ENCODE results near the gene ADARB2.
"Not testable (repeated sequence)": the region's sequence is repeated elsewhere in the genome, so short reads cannot be mapped to it uniquely, and the experiment has no call there.

The ADARB2 gene

DNA sequence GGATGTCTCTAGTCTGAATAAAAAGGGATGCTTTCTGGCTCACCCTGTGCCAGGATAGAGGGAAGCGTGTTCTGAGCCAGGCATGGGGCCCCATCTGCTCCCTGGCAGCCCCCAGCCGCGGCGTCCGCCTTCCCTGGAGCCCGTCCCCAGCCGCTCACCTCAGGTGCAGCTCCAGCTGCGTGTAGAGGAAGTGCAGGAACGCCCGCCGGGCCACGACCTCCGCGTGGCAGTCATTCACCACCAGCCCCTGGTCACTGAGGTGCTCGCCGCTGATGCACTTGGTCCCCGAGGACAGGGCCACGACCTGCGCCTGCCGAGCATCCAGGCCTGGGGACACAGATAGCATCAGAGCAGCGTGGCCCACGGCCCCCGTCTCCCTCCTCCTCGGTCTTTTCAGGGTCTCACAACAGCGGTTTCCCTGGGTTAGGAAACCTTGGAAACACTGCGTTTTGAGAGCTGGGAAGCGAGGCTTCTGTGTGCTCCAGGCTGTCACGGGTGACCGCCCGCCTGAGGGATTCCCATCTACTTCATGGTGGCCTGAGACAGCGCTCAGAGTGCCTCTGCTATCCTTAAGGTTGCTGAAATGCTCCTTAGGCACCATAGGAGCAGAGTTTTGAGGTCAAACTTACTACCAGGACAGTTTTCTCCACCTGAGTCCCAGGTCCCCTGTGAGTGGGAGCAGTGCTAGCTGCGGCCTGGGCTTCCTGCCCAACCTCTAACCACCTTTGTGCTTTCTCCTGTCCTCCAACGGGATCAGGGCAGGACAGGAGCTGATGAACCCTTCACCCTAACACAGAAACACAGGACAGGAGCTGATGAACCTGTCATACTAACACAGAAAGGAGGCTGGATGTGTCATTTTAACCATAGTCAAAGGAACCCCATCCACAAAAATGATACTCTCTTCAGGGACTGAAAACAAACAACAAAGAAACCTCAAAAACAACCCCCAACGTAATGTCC, 495.1 kb downstream of the ADARB2 start:
- Mint-ChIP-seq H3K4me1 (ENCODE audit: low read depth in 2 of 2) (peaks cover 11 to 19% of the 10 kb centered on the region in 2 donors), H3K9me3 (no peaks in the 10 kb centered on the region), H3K27me3 (peaks cover 6 to 61% of the 10 kb centered on the region in 2 donors), H3K36me3 (ENCODE audit: insufficient read depth) (peaks cover 6% of the 10 kb centered on the region), H3K4me3 (no peak overlapping the region), H3K27ac (peak overlapping the region in 1 of 2 donors; percentile 29)
- no peak for DNase-seq
- ATAC-seq (replicated peaks) = no peak

GRCh38 chr10:1241322-1241890, 495.9 kb downstream of the ADARB2 start:
- no peak overlapping the region for H3K4me3 Mint-ChIP-seq
- DNase-seq = no peak
- peaks cover 11 to 19% of the 10 kb centered on the region in 2 donors for H3K4me1 Mint-ChIP-seq (ENCODE audit: low read depth in 2 of 2)
- H3K27ac Mint-ChIP-seq = peak overlapping the region in 1 of 2 donors; percentile 98
- ATAC-seq (replicated peaks) = no peak
- H3K27me3 Mint-ChIP-seq = peaks cover 0 to 57% of the 10 kb centered on the region in 2 donors
- no peaks in the 10 kb centered on the region for H3K9me3 Mint-ChIP-seq
- H3K36me3 Mint-ChIP-seq (ENCODE audit: insufficient read depth) = peaks cover 6% of the 10 kb centered on the region

GRCh38 chr10:1240341-1240775, 497.0 kb downstream of the ADARB2 start:
- peaks cover 0 to 56% of the 10 kb centered on the region in 2 donors for H3K27me3 Mint-ChIP-seq

GRCh38 chr10:1233031-1233430, 504.3 kb downstream of the ADARB2 start:
- Mint-ChIP-seq H3K4me1 (ENCODE audit: low read depth in 2 of 2) (no peaks in the 10 kb centered on the region), H3K27me3 (no peaks in the 10 kb centered on the region), H3K27ac (no peak overlapping the region), H3K9me3 (peaks cover 0 to 6% of the 10 kb centered on the region in 2 donors), H3K4me3 (no peak overlapping the region), H3K36me3 (ENCODE audit: insufficient read depth) (peaks cover 3% of the 10 kb centered on the region)
- ATAC-seq (replicated peaks) = no peak
- DNase-seq = no peak

More at GRCh38 chr10:1240341-1240775, 497.0 kb downstream of the ADARB2 start:
- Mint-ChIP-seq H3K27ac (peak overlapping the region; percentile 93 to 98), H3K4me1 (ENCODE audit: low read depth in 2 of 2) (peaks cover 11 to 19% of the 10 kb centered on the region in 2 donors), H3K4me3 (peak overlapping the region; percentile 82 to 94), H3K36me3 (ENCODE audit: insufficient read depth) (peaks cover 6% of the 10 kb centered on the region), H3K9me3 (no peaks in the 10 kb centered on the region)
- ATAC-seq (replicated peaks) = peak; percentile 97
- DNase-seq = peak; percentile 23 to 52 (median 27)

GRCh38 chr10:1232164-1232911, 505.0 kb downstream of the ADARB2 start:
- no peak for ATAC-seq (replicated peaks)
- DNase-seq = no peak
- H3K27ac Mint-ChIP-seq = no peak overlapping the region
- H3K9me3 Mint-ChIP-seq = peaks cover 0 to 6% of the 10 kb centered on the region in 2 donors
- H3K27me3 Mint-ChIP-seq = no peaks in the 10 kb centered on the region
- H3K36me3 Mint-ChIP-seq (ENCODE audit: insufficient read depth) = peaks cover 3% of the 10 kb centered on the region
- H3K4me3 Mint-ChIP-seq = no peak overlapping the region
- H3K4me1 Mint-ChIP-seq (ENCODE audit: low read depth in 2 of 2) = no peaks in the 10 kb centered on the region

DNA sequence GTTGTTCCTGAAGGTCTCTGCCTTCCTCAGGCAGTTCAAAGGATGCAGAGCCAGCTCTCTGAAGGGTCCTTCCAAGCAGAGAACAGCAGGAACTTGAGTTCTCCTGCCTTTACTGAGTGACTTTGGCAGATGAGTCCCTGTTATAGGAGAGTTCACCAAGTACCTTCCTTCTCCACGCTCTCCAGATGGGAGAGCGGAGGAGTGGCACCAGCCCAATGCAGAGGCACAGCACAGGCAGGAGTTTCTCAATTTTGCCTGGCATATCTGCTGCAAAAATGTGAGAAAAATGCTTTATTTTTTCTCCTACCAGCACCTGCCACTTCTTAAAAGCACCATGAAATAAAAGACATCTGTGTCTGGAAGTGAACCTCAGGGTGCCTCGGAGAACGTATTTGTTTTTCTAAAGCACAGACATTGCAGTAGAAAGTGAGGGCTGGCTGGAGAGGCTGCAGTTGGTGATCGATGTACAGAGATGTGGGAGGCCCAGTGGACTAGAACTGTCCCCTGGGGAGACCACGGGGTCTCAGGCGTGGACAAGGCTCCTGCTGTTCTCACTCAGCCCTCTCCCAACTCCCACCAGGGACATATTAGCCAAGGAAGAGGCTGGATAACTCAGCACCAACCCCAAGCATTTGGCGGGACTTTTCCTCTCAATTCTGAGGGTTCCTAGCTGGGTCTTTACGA, 506.6 kb downstream of the ADARB2 start:
- ATAC-seq (replicated peaks) (no peak), DNase-seq (no peak)
- Mint-ChIP-seq H3K9me3 (peaks cover 0 to 6% of the 10 kb centered on the region in 2 donors), H3K27ac (no peak overlapping the region), H3K36me3 (ENCODE audit: insufficient read depth) (peaks cover 3% of the 10 kb centered on the region), H3K4me1 (ENCODE audit: low read depth in 2 of 2) (no peaks in the 10 kb centered on the region), H3K4me3 (no peak overlapping the region), H3K27me3 (no peaks in the 10 kb centered on the region)

DNA sequence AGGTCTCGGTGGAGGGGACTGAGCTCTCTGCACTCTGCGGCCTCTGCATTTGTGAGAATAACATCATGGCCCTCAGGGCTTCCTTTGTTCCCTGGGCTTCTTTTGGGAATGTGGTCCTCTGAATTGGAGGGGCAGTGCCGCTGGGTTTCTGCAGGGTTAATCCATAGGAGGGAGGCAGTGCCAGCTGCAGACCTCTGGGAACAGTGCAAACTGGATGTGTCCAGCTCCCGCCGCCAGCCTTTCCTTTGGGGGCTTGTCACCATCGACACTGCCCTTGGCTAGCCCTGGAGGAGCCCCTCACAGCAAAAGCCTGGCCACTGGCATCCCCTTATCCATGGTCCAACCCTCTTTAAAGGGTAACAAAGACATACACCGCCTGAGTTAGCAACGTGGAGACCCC, 507.2 kb downstream of the ADARB2 start:
- Mint-ChIP-seq H3K27ac (no peak overlapping the region), H3K27me3 (no peaks in the 10 kb centered on the region), H3K4me3 (no peak overlapping the region), H3K9me3 (peaks cover 0 to 6% of the 10 kb centered on the region in 2 donors), H3K4me1 (ENCODE audit: low read depth in 2 of 2) (no peaks in the 10 kb centered on the region), H3K36me3 (ENCODE audit: insufficient read depth) (peaks cover 3% of the 10 kb centered on the region)
- no peak for DNase-seq
- no peak for ATAC-seq (replicated peaks)

DNA sequence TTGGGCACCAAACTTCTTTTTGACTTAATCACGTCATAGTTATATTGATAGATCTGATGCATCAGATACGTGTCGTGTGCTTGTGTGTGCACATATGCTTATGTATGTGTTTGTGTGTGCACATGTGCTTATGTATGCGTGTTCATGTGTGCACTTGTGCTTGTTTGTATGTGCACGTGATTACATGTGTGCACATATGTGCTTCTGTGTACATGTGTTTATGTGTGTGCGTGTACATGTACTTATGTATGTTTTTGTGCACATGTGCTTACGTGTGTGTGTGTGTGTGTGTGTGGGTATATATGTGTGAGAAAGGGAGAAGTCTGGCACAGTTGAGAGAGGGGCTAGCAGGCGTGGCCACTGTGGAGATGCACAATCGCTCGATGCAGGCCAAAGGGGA, 507.8 kb downstream of the ADARB2 start:
- ATAC-seq (replicated peaks) (no peak), DNase-seq (no peak)
- Mint-ChIP-seq H3K4me1 (ENCODE audit: low read depth in 2 of 2) (no peaks in the 10 kb centered on the region), H3K27me3 (peaks cover 0 to 5% of the 10 kb centered on the region in 2 donors), H3K9me3 (peaks cover 0 to 10% of the 10 kb centered on the region in 2 donors), H3K36me3 (ENCODE audit: insufficient read depth) (peaks cover 3% of the 10 kb centered on the region), H3K27ac (no peak overlapping the region), H3K4me3 (no peak overlapping the region)

DNA sequence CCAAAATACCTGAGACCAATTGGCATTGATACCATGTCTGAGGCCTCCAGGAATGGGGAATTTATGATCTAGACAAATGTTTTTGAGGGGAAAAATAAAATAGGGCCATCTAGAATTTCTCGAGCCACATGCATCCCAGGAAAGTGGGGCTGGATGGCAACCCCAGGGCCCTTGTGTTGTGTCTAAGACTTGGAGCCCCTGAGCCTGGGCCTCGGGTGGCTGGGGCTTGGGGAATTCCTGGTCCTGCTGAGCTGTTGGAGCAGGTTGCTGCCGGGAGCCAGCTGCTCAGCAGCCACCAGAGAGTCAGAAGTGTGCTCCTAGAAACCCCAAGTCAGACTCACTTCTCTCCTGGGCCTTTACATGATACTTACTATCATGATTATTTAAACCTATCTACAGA, 508.2 kb downstream of the ADARB2 start:
- DNase-seq (no peak), ATAC-seq (replicated peaks) (no peak)
- H3K27me3 Mint-ChIP-seq = peaks cover 0 to 10% of the 10 kb centered on the region in 2 donors
- H3K9me3 Mint-ChIP-seq = peaks cover 0 to 14% of the 10 kb centered on the region in 2 donors
- no peak overlapping the region for H3K27ac Mint-ChIP-seq
- H3K36me3 Mint-ChIP-seq (ENCODE audit: insufficient read depth) = peaks cover 3% of the 10 kb centered on the region
- no peak overlapping the region for H3K4me3 Mint-ChIP-seq
- H3K4me1 Mint-ChIP-seq (ENCODE audit: low read depth in 2 of 2) = no peaks in the 10 kb centered on the region

DNA sequence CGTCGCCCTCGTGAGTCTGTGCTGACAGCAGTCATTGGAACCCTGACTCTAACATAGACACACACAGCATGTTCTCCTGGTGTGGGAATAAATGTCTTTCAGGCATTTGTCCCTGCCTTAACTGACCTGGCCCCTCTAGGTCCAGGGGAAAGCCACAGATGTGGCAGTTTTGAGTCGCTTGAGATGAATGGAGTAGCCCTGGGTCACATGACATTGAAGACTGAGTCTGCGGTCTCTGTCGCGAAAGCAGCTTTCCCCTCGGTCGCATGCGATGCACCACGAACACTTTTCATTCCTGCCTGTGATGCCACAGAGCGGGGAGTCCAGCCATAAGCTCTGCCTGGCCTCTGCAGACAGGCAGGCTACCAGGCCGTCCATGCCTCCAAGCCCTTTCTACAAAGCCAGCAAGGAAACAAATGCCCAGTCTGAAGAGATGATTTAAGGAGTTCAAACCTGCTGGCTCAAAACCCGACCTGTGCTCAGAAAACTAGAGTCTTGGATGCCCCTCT, 508.8 kb downstream of the ADARB2 start:
- no peak overlapping the region for H3K4me3 Mint-ChIP-seq
- peaks cover 3% of the 10 kb centered on the region for H3K36me3 Mint-ChIP-seq (ENCODE audit: insufficient read depth)
- H3K9me3 Mint-ChIP-seq = peaks cover 0 to 14% of the 10 kb centered on the region in 2 donors
- H3K27ac Mint-ChIP-seq = no peak overlapping the region
- DNase-seq = no peak
- no peak for ATAC-seq (replicated peaks)
- no peaks in the 10 kb centered on the region for H3K4me1 Mint-ChIP-seq (ENCODE audit: low read depth in 2 of 2)
- peaks cover 0 to 10% of the 10 kb centered on the region in 2 donors for H3K27me3 Mint-ChIP-seq

DNA sequence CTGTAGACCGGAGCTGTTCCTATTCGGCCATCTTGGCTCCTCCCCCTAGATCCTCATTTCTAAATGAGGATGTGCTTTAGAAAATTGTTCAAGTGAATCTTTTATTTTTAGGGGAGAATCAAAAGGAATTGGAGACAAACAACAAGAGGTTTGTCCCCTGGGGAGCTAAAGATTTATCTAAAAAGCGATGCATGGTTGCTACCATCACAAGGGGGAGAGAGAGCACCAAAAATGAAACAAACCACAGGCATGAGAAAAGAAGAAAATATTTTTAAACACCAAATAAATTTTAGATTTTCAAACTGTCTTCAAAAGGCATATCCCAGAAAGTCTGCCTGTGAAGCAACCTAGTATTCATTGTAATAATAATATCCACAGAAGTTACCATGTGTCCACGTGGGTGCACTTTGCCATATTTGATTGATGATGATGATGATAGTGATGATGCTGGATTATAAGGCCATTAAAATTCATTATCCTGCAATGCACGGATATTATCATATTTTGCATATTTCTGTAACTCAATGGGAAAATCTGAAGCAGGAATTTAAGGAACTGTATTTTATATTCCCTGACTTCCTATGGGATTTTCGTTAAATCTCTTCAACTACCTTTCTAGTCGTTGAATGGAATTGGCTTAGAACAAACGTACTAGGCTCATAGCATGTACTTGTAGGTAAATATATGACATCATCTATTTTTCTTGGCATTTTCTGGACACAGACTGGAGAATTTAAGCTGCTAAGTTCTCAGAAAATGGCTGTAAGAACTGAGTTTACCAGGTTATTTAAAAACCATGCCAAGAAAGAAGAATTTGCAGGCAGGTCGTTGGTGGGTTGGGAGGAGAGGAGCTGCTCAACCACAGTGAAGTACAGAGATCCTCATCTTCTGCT, 509.6 kb downstream of the ADARB2 start:
- H3K27ac Mint-ChIP-seq = no peak overlapping the region
- H3K4me3 Mint-ChIP-seq = no peak overlapping the region
- ATAC-seq (replicated peaks) = no peak
- H3K27me3 Mint-ChIP-seq = peaks cover 0 to 10% of the 10 kb centered on the region in 2 donors
- peaks cover 0 to 14% of the 10 kb centered on the region in 2 donors for H3K9me3 Mint-ChIP-seq
- no peak for DNase-seq
- H3K36me3 Mint-ChIP-seq (ENCODE audit: insufficient read depth) = no peaks in the 10 kb centered on the region
- H3K4me1 Mint-ChIP-seq (ENCODE audit: low read depth in 2 of 2) = no peaks in the 10 kb centered on the region

GRCh38 chr10:1226907-1227306, 510.4 kb downstream of the ADARB2 start:
- peaks cover 1 to 14% of the 10 kb centered on the region in 2 donors for H3K9me3 Mint-ChIP-seq

More at GRCh38 chr10:1226907-1227306, 510.4 kb downstream of the ADARB2 start:
- not testable (repeated sequence) for H3K27ac Mint-ChIP-seq; H3K36me3 Mint-ChIP-seq (ENCODE audit: insufficient read depth); H3K4me1 Mint-ChIP-seq (ENCODE audit: low read depth in 2 of 2); ATAC-seq (replicated peaks); DNase-seq; H3K4me3 Mint-ChIP-seq
- peaks cover 0 to 10% of the 10 kb centered on the region in 2 donors for H3K27me3 Mint-ChIP-seq
